Fibroblast of lung (primary cell): Measurements from ENCODE around the gene NACC1.

ENCODE experiments used
- CTCF ChIP-seq, 2 donors: IDR thresholded peaks in 1 of 2; conservative IDR thresholded peaks in 1 of 2; 1 replicate in 1 of 2; 2 replicates in 1 of 2; pipeline ENCODE4 v1.5.1; 2011 to 2012; ENCODE audit warnings: low read length in 2 of 2, control low read depth in 1 of 2, inconsistent platforms in 1 of 2, low read depth in 1 of 2, mild to moderate bottlenecking in 1 of 2
- EZH2 ChIP-seq: IDR thresholded peaks from 2 replicates; pipeline ENCODE4 v1.5.1; 2012; ENCODE audit warnings: low read length, control low read depth, mild to moderate bottlenecking; ENCODE audit errors: missing control alignments

DNA sequence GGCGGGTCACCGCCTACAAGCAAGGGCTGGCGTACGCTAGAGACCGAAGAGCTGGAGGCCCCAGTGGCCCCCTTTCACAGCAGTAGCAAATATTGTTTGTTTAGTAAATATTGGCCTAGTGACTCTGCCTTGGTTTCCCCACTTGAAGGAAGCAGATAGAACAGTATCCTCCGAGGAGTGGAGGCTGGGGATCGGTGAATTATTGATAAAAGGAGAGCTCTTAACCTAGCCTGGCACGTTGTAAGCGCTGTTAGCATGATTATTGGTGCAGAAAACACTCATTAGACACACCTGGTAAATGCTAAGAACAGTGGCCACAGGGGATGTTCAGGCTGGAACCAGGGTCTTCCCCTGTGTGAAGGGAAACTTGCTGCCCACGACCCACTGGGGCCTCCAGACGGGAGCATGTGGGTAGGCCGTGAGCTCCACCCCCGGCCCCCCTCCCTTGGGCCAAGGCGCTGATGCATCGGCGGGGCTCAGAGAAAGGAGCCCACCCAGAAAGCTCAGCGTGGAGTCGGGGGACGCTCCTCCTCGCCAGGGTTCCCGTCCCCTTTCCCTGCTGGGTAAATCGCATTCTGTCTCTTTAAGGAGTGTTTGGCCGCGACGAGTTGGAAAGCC is 34.4 kb downstream of the NACC1 start:
- TF ChIP-seq CTCF (conservative IDR thresholded peaks at IDR 0.05 in 1 of 2, IDR thresholded peaks at IDR 0.05 in 1 of 2; ENCODE audit: low read depth in 1 of 2, low read length in 2 of 2) (no peak), EZH2 (no peak)
